K562 (cell line): Measurements from ENCODE around the gene ELOB. TPM values are rescaled to one million over a fixed set of nuclear protein-coding genes. Genes with fewer than 3 reads are reported as not detected.

ENCODE experiments used
- FOXO4 ChIP-seq: fragments of 450-650 bp; formaldehyde crosslinking; IDR thresholded peaks from 2 replicates; pipeline ENCODE4 v1.4.0; 2020; ENCODE audit warnings: mild to moderate bottlenecking, moderate library complexity
- HDGF ChIP-seq: fragments of 450-650 bp; IDR thresholded peaks from 2 replicates; pipeline ENCODE4 v1.6.1; 2016
- KLF6 ChIP-seq: fragments of 250-450 bp; sonication (Bioruptor Pico); IDR thresholded peaks from 2 replicates; pipeline ENCODE4 v1.4.0; 2020; ENCODE audit warnings: mild to moderate bottlenecking, moderate library complexity, borderline replicate concordance
- MBD2 ChIP-seq: sonication (generic); IDR thresholded peaks from 2 replicates; pipeline ENCODE4 v1.6.1; 2016; ENCODE audit warnings: low read depth, borderline replicate concordance
- NR0B1 ChIP-seq: fragments of 450-650 bp; IDR thresholded peaks from one replicate; pipeline ENCODE4 v1.6.1; 2018; ENCODE audit warnings: mild to moderate bottlenecking, moderate library complexity; ENCODE audit not compliant: partially characterized antibody
- PHTF2 ChIP-seq: fragments of 250-450 bp; sonication (Bioruptor Pico); IDR thresholded peaks from 2 replicates; pipeline ENCODE4 v1.5.0; 2021; ENCODE audit warnings: mild to moderate bottlenecking
- RAD51 ChIP-seq: fragments of 450-650 bp; IDR thresholded peaks from 2 replicates; pipeline ENCODE4 v1.7.1; 2016; ENCODE audit warnings: low read depth, mild to moderate bottlenecking, borderline replicate concordance
- RBM14 ChIP-seq: fragments of 200-400 bp; formaldehyde crosslinking; IDR thresholded peaks from 2 replicates; pipeline ENCODE4 v1.6.1; 2018; ENCODE audit warnings: low read depth, mild to moderate bottlenecking, low read length, moderate library complexity, borderline replicate concordance; ENCODE audit not compliant: insufficient read depth
- SP2 ChIP-seq: IDR thresholded peaks from 2 replicates; pipeline ENCODE4 v1.6.1; 2011; ENCODE audit warnings: mild to moderate bottlenecking, low read depth, low read length, moderate library complexity; ENCODE audit not compliant: poor library complexity, severe bottlenecking; ENCODE audit errors: extremely low read depth
- THRA ChIP-seq: fragments of 450-650 bp; IDR thresholded peaks from 2 replicates; pipeline ENCODE4 v1.6.1; 2017; ENCODE audit warnings: mild to moderate bottlenecking, moderate library complexity
- XRCC3 ChIP-seq: fragments of 450-650 bp; IDR thresholded peaks from 2 replicates; pipeline ENCODE4 v1.6.1; 2017; ENCODE audit warnings: mild to moderate bottlenecking, moderate library complexity
- ZC3H8 ChIP-seq: fragments of 450-650 bp; IDR thresholded peaks from 2 replicates; pipeline ENCODE4 v1.6.1; 2017
- ZNF174 ChIP-seq: fragments of 250-450 bp; sonication (Bioruptor Pico); IDR thresholded peaks from 2 replicates; pipeline ENCODE4 v1.4.0; 2020; ENCODE audit warnings: mild to moderate bottlenecking
- ZNF224 ChIP-seq: sonication (generic); formaldehyde crosslinking; IDR thresholded peaks from 2 replicates; pipeline ENCODE4 v1.8.0; 2022; ENCODE audit warnings: mild to moderate bottlenecking, missing genetic modification reagents
- ZNF586 ChIP-seq: fragments of 450-650 bp; formaldehyde crosslinking; conservative IDR thresholded peaks from 2 replicates; pipeline ENCODE4 v1.4.0; 2020; ENCODE audit warnings: mild to moderate bottlenecking, moderate library complexity
- ZNF785 ChIP-seq: fragments of 250-450 bp; sonication (Bioruptor Pico); IDR thresholded peaks from 2 replicates; pipeline ENCODE4 v1.4.0; 2020; ENCODE audit warnings: mild to moderate bottlenecking
- polyA plus RNA-seq, 8 experiments: library from polyadenylated mRNA; depleted of rRNA in 4 of 8; stranded (reverse) in 5 of 8; unstranded in 3 of 8; fragments of >200 nt; fragmentation: Nextera tagmentation in 2 of 8; fragmentation: Illumina TruSeq in 1 of 8; extraction: Ambion mirVana in 2 of 8; extraction: Trizol in 1 of 8; gene quantifications; 2 replicates each; pipeline versions ENCODE4 v1.2.1 to v1.2.3, GENCODE V29; 2011 to 2014; ENCODE audit warnings: inconsistent platforms in 1 of 8, missing spikeins in 1 of 8
- total RNA-seq, 7 experiments: library from RNA; depleted of rRNA in 6 of 7; stranded (reverse); fragments of >200 nt in 6 of 7; fragmentation: Illumina TruSeq in 2 of 7; extraction: Trizol in 2 of 7; gene quantifications; 2 replicates each; pipeline versions ENCODE4 v1.2.1 to v1.2.3, GENCODE V29; 2011 to 2021; ENCODE audit warnings: low replicate concordance in 1 of 7
- TF ChIP-seq, protein P1 (sequence below): fragments of 250-450 bp; sonication (Bioruptor Pico); IDR thresholded peaks from 2 replicates; pipeline ENCODE4 v1.8.0; 2022; ENCODE audit warnings: inconsistent platforms, mild to moderate bottlenecking, moderate library complexity, borderline replicate concordance
- TF ChIP-seq, protein P2 (sequence below): sonication (generic); formaldehyde crosslinking; IDR thresholded peaks from 2 replicates; pipeline ENCODE4 v1.8.1; 2022; ENCODE audit warnings: missing genetic modification reagents
- TF ChIP-seq, protein P3 (sequence below): sonication (generic); formaldehyde crosslinking; IDR thresholded peaks from 2 replicates; pipeline ENCODE4 v1.9.0; 2022; ENCODE audit warnings: mild to moderate bottlenecking, missing genetic modification reagents

The ELOB gene
- total and polyA plus RNA-seq, 9 of the 15 experiments (the other 6 are each of a cell fraction or from before 2014, with no cell fraction given), result 63.2 to 791 (median 237) TPM

- TF ChIP-seq ZNF224 (CRISPR knock-in tag), result no peak
- TF ChIP-seq, protein P1, sequence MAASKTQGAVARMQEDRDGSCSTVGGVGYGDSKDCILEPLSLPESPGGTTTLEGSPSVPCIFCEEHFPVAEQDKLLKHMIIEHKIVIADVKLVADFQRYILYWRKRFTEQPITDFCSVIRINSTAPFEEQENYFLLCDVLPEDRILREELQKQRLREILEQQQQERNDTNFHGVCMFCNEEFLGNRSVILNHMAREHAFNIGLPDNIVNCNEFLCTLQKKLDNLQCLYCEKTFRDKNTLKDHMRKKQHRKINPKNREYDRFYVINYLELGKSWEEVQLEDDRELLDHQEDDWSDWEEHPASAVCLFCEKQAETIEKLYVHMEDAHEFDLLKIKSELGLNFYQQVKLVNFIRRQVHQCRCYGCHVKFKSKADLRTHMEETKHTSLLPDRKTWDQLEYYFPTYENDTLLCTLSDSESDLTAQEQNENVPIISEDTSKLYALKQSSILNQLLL (CRISPR knock-in tag), result no peak
- no peak for TF ChIP-seq XRCC3
- TF ChIP-seq NR0B1, result no peak
- no peak for TF ChIP-seq KLF6 (CRISPR knock-in tag)
- no peak for TF ChIP-seq ZNF586
- no peak for TF ChIP-seq PHTF2 (CRISPR knock-in tag)
- no peak for TF ChIP-seq FOXO4 (CRISPR knock-in tag)
- TF ChIP-seq THRA, result no peak
- no peak for TF ChIP-seq HDGF
- TF ChIP-seq, protein P2, sequence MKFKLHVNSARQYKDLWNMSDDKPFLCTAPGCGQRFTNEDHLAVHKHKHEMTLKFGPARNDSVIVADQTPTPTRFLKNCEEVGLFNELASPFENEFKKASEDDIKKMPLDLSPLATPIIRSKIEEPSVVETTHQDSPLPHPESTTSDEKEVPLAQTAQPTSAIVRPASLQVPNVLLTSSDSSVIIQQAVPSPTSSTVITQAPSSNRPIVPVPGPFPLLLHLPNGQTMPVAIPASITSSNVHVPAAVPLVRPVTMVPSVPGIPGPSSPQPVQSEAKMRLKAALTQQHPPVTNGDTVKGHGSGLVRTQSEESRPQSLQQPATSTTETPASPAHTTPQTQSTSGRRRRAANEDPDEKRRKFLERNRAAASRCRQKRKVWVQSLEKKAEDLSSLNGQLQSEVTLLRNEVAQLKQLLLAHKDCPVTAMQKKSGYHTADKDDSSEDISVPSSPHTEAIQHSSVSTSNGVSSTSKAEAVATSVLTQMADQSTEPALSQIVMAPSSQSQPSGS, result no peak
- TF ChIP-seq ZNF785 (CRISPR knock-in tag), result no peak
- no peak for TF ChIP-seq ZNF174 (CRISPR knock-in tag)
- TF ChIP-seq MBD2, result no peak
- no peak for TF ChIP-seq SP2
- no peak for TF ChIP-seq ZC3H8
- no peak for TF ChIP-seq RAD51
- TF ChIP-seq, protein P3, sequence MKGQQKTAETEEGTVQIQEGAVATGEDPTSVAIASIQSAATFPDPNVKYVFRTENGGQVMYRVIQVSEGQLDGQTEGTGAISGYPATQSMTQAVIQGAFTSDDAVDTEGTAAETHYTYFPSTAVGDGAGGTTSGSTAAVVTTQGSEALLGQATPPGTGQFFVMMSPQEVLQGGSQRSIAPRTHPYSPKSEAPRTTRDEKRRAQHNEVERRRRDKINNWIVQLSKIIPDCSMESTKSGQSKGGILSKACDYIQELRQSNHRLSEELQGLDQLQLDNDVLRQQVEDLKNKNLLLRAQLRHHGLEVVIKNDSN, result peak; percentile 43
- no peak for TF ChIP-seq RBM14
Measured at GRCh38 chr16:2768403-2769089, 8.5 kb downstream of the ELOB start (continued).
